Skin of body (tissue), 2 donors: Measurements from ENCODE around the gene CYTH2. TPM values are rescaled to one million over a fixed set of nuclear protein-coding genes. Genes with fewer than 3 reads are reported as not detected.
A peak's percentile ranks its signal among the peaks of the same experiment; 100 is the strongest.
"Not testable (repeated sequence)": the region's sequence is repeated elsewhere in the genome, so short reads cannot be mapped to it uniquely, and the experiment has no call there.

Experiments
- DNase-seq: peaks from one replicate; lab custom pipeline; 2025; lab: John Stamatoyannopoulos, UW
- total RNA-seq: library from RNA; depleted of rRNA; stranded (reverse); fragments of >200 nt; gene quantifications from one replicate; pipeline ENCODE4 v1.2.3, GENCODE V29; 2014

Gene CYTH2
- total RNA-seq, 1 donor from 2014 or later: 27.4 TPM

- no peak for DNase-seq
Observed at GRCh38 chr19:48477067-48477685, 8.0 kb downstream of the CYTH2 start.

- DNase-seq: no peak
Observed at GRCh38 chr19:48477698-48478338, 8.6 kb downstream of the CYTH2 start.

- DNase-seq: no peak
Observed at GRCh38 chr19:48478339-48479256, 9.4 kb downstream of the CYTH2 start.

GRCh38 chr19:48479686-48480085 is 10.5 kb downstream of the CYTH2 start:
- DNase-seq: no peak

GRCh38 chr19:48480183-48480557 is 11.0 kb downstream of the CYTH2 start:
- peak; percentile 51 for DNase-seq

- DNase-seq: no peak
Observed at GRCh38 chr19:48480558-48481500, 11.7 kb downstream of the CYTH2 start.

- no peak for DNase-seq
Observed at GRCh38 chr19:48481846-48482639, 12.9 kb downstream of the CYTH2 start.

- no peak for DNase-seq
Observed at GRCh38 chr19:48483301-48483700, 14.1 kb downstream of the CYTH2 start.

- DNase-seq: no peak
Observed at GRCh38 chr19:48484247-48484893, 15.2 kb downstream of the CYTH2 start.

GRCh38 chr19:48484931-48485612 is 15.9 kb downstream of the CYTH2 start:
- no peak for DNase-seq

- not testable (repeated sequence) for DNase-seq
Observed at GRCh38 chr19:48486706-48487105, 17.5 kb downstream of the CYTH2 start.

GRCh38 chr19:48487544-48487943 is 18.4 kb downstream of the CYTH2 start:
- DNase-seq: no peak

GRCh38 chr19:48487948-48488347 is 18.8 kb downstream of the CYTH2 start:
- DNase-seq: no peak

GRCh38 chr19:48488478-48488877 is 19.3 kb downstream of the CYTH2 start:
- DNase-seq: not testable (repeated sequence)

GRCh38 chr19:48489608-48490216 is 20.5 kb downstream of the CYTH2 start:
- DNase-seq: no peak

- no peak for DNase-seq
Observed at GRCh38 chr19:48490981-48491792, 22.0 kb downstream of the CYTH2 start.

- DNase-seq: no peak
Observed at GRCh38 chr19:48491793-48492123, 22.6 kb downstream of the CYTH2 start.
